Measurements from ENCODE around the gene NMNAT2.

GRCh38 chr1:183365093-183365492 lies 53.1 kb downstream of the NMNAT2 start:
- TF ChIP-seq SOX15 (CRISPR knock-in tag; IDR thresholded peaks at IDR 0.05) (no peak), KAT7 (CRISPR knock-in tag; IDR thresholded peaks at IDR 0.05; ENCODE audit: borderline replicate concordance) (no peak), FOXJ3 (CRISPR knock-in tag; IDR thresholded peaks at IDR 0.05; ENCODE audit: borderline replicate concordance) (no peak)
- TF ChIP-seq, protein P1, sequence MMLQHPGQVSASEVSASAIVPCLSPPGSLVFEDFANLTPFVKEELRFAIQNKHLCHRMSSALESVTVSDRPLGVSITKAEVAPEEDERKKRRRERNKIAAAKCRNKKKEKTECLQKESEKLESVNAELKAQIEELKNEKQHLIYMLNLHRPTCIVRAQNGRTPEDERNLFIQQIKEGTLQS (CRISPR knock-in tag; conservative IDR thresholded peaks at IDR 0.05) = no peak
- TF ChIP-seq, protein P2, sequence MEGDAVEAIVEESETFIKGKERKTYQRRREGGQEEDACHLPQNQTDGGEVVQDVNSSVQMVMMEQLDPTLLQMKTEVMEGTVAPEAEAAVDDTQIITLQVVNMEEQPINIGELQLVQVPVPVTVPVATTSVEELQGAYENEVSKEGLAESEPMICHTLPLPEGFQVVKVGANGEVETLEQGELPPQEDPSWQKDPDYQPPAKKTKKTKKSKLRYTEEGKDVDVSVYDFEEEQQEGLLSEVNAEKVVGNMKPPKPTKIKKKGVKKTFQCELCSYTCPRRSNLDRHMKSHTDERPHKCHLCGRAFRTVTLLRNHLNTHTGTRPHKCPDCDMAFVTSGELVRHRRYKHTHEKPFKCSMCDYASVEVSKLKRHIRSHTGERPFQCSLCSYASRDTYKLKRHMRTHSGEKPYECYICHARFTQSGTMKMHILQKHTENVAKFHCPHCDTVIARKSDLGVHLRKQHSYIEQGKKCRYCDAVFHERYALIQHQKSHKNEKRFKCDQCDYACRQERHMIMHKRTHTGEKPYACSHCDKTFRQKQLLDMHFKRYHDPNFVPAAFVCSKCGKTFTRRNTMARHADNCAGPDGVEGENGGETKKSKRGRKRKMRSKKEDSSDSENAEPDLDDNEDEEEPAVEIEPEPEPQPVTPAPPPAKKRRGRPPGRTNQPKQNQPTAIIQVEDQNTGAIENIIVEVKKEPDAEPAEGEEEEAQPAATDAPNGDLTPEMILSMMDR (IDR thresholded peaks at IDR 0.05) = no peak
